Left ventricle myocardium inferior (tissue), 1 donor: ENCODE measurements around the gene RPS15. TPM values are rescaled to one million over a fixed set of nuclear protein-coding genes. Genes with fewer than 3 reads are reported as not detected.

ENCODE experiments used
- DNase-seq: peaks from one replicate; pipeline ENCODE4 v3.0.0-alpha.2; 2020
- H3K27ac ChIP-seq: fragments of 200-600 bp; replicated peaks from 2 replicates; pipeline ENCODE4 v1.8.0; 2021
- H3K27me3 ChIP-seq: fragments of 200-600 bp; 2 replicates; pipeline ENCODE4 v1.8.0; 2021; ENCODE audit warnings: low read depth
- H3K36me3 ChIP-seq: fragments of 200-600 bp; 2 replicates; pipeline ENCODE4 v1.8.0; 2021
- H3K4me1 ChIP-seq: fragments of 200-600 bp; 2 replicates; pipeline ENCODE4 v1.8.0; 2021
- H3K4me3 ChIP-seq: fragments of 200-600 bp; 2 replicates; pipeline ENCODE4 v1.8.0; 2021; ENCODE audit warnings: mild to moderate bottlenecking, moderate library complexity
- H3K9me3 ChIP-seq: fragments of 200-600 bp; replicated peaks from 2 replicates; pipeline ENCODE4 v1.8.0; 2021
- CTCF ChIP-seq: fragments of 200-600 bp; IDR thresholded peaks from 2 replicates; pipeline ENCODE4 v1.8.0; 2021; ENCODE audit warnings: antibody characterized with exemption, mild to moderate bottlenecking, borderline replicate concordance
- intact Hi-C: fragments of 100-400 bp; cut with micrococcal nuclease; formaldehyde crosslinking; loops from one replicate; pipeline ENCODE4 v1.11.0; 2022
- total RNA-seq: library from RNA; stranded (reverse); fragmentation: NEBNext Ultra II Directional; extraction: Animal tissue kit (Norgen Biotek cat#: 25700); gene quantifications from one replicate; pipeline ENCODE4 v1.2.1, GENCODE V29; 2021
- donor health status: DM: no; HTN: yes; CAD: no; lungs with severe emphysema.

Gene RPS15
- total RNA-seq, 1 donor from 2014 or later, result 588 TPM

GRCh38 chr19:1482361-1483130 is 44.4 kb downstream of the RPS15 start:
- no peak for DNase-seq

GRCh38 chr19:1483131-1483978 is 45.2 kb downstream of the RPS15 start:
- no peak overlapping the region for H3K27ac ChIP-seq
- H3K9me3 ChIP-seq, result no peaks in the 10 kb centered on the region
- H3K4me3 ChIP-seq, result no peak overlapping the region
- no peak for TF ChIP-seq CTCF
- intact Hi-C loops, result no loop called here
- no peaks in the 10 kb centered on the region for H3K36me3 ChIP-seq
- no peaks in the 10 kb centered on the region for H3K27me3 ChIP-seq
- H3K4me1 ChIP-seq, result peaks cover 12% of the 10 kb centered on the region
- no peak for DNase-seq

More at GRCh38 chr19:1482361-1483130, 44.4 kb downstream of the RPS15 start:
- Histone ChIP-seq H3K27ac (no peak overlapping the region), H3K9me3 (no peaks in the 10 kb centered on the region), H3K27me3 (no peaks in the 10 kb centered on the region), H3K36me3 (no peaks in the 10 kb centered on the region), H3K4me1 (peaks cover 20% of the 10 kb centered on the region), H3K4me3 (no peak overlapping the region)
- intact Hi-C loops, result no loop called here
- no peak for TF ChIP-seq CTCF

- no peak overlapping the region for H3K4me3 ChIP-seq
- H3K36me3 ChIP-seq, result no peaks in the 10 kb centered on the region
- no peaks in the 10 kb centered on the region for H3K27me3 ChIP-seq
- no peaks in the 10 kb centered on the region for H3K9me3 ChIP-seq
- no peak overlapping the region for H3K27ac ChIP-seq
- intact Hi-C loops, result no loop called here
- no peak for DNase-seq
- peaks cover 7% of the 10 kb centered on the region for H3K4me1 ChIP-seq
- TF ChIP-seq CTCF, result no peak
These were observed 45.8 kb downstream of the RPS15 start for GRCh38 chr19:1483979-1484428.

GRCh38 chr19:1486720-1487575 is 48.8 kb downstream of the RPS15 start:
- Histone ChIP-seq H3K27ac (no peak overlapping the region), H3K9me3 (no peaks in the 10 kb centered on the region), H3K27me3 (peaks cover 9% of the 10 kb centered on the region), H3K36me3 (no peaks in the 10 kb centered on the region), H3K4me1 (peaks cover 20% of the 10 kb centered on the region), H3K4me3 (no peak overlapping the region)
- DNase-seq, result no peak
- no peak for TF ChIP-seq CTCF
- intact Hi-C loops, result no loop called here

- intact Hi-C loops, result no loop called here
- Histone ChIP-seq H3K36me3 (no peaks in the 10 kb centered on the region), H3K27me3 (peaks cover 15% of the 10 kb centered on the region), H3K27ac (no peak overlapping the region), H3K4me3 (no peak overlapping the region), H3K9me3 (no peaks in the 10 kb centered on the region), H3K4me1 (peaks cover 20% of the 10 kb centered on the region)
- no peak for DNase-seq
- TF ChIP-seq CTCF, result no peak
These were observed 49.5 kb downstream of the RPS15 start for GRCh38 chr19:1487576-1488281.
